ENCODE measurements around the gene TUBB2B.
"Not testable (repeated sequence)": the region's sequence is repeated elsewhere in the genome, so short reads cannot be mapped to it uniquely, and the experiment has no call there.

GRCh38 chr6:3179945-3180344 is 47.5 kb downstream of the TUBB2B start:
- not testable (repeated sequence) for TF ChIP-seq CTCF, POLR2A (IDR thresholded peaks at IDR 0.05)

Measured in uterus (tissue), 2 donors.